Psoas muscle (tissue), 8 donors: ENCODE data around the gene MCM5. TPM values are rescaled to one million over a fixed set of nuclear protein-coding genes. Genes with fewer than 3 reads are reported as not detected.

Experiments
- ATAC-seq, 4 donors: fragments of 200-7000 bp; cut with Tn5 transposase; one replicate each; pipeline ENCODE4 v1.9.1; 2020; ENCODE audit warnings: moderate library complexity in 3 of 4, mild to moderate bottlenecking in 2 of 4
- DNase-seq, 2 donors: peaks; one replicate each; pipeline ENCODE4 v3.0.0-alpha.2; 2020
- H3K27ac ChIP-seq: fragments of 200-600 bp; one replicate; pipeline ENCODE4 v1.8.0; 2022
- H3K27me3 ChIP-seq, 3 donors: fragments of 200-600 bp in 1 of 3; one replicate each; pipeline versions ENCODE4 v1.6.1 to v1.8.0; 2013 to 2022; ENCODE audit warnings: low read length in 2 of 3, mild to moderate bottlenecking in 2 of 3, moderate library complexity in 1 of 3; ENCODE audit not compliant: insufficient read depth in 3 of 3
- H3K36me3 ChIP-seq, 2 donors: fragments of 200-600 bp in 1 of 2; one replicate each; pipeline versions ENCODE4 v1.6.1 to v1.8.0; 2013 to 2022; ENCODE audit warnings: low read depth in 1 of 2, mild to moderate bottlenecking in 1 of 2, moderate library complexity in 1 of 2; ENCODE audit not compliant: insufficient read depth in 1 of 2
- H3K4me1 ChIP-seq: fragments of 200-600 bp; one replicate; pipeline ENCODE4 v1.8.0; 2022
- H3K4me3 ChIP-seq: fragments of 200-600 bp; one replicate; pipeline ENCODE4 v1.8.0; 2022; ENCODE audit warnings: mild to moderate bottlenecking
- H3K9me3 ChIP-seq: fragments of 200-600 bp; one replicate; pipeline ENCODE4 v1.8.0; 2022
- WGBS, 3 donors: extraction: QIAGEN DNeasy Blood & Tissue Kit; methylation state at CpG; one replicate each; pipeline versions ENCODE4 v1.1.6 to v1.1.7; 2013; 5-methylcytosine and 5-hydroxymethylcytosine counted together
- intact Hi-C, 2 donors: fragments of 100-400 bp; cut with DNase I; formaldehyde crosslinking; loops; one replicate each; pipeline versions ENCODE4 v1.11.0 to v1.14.2; 2022
- polyA plus RNA-seq, 3 donors: library from polyadenylated mRNA; stranded (reverse); fragments of 200-250 nt; gene quantifications; one replicate each; pipeline ENCODE4 v1.2.3, GENCODE V29; 2013
- total RNA-seq, 4 donors: library from RNA; stranded (reverse); fragmentation: NEBNext Ultra II Directional in 2 of 4; extraction: Animal tissue kit (Norgen Biotek cat#: 25700) in 2 of 4; gene quantifications; one replicate each; pipeline versions ENCODE4 v1.2.1 to v1.2.4, GENCODE V29; 2021 to 2023
- TF ChIP-seq, protein P1 (sequence below): fragments of 200-600 bp; IDR thresholded peaks from one replicate; pipeline ENCODE4 v1.8.0; 2022; ENCODE audit warnings: antibody characterized with exemption
- donor health status: healthy with polysubstance abuse.
- donor health status: DM: no; HTN: no; CAD: no; lungs with moderate emphysema.
- donor health status: Bipolar disorder and iron deficiency.
- donor health status: healthy.
- donor health status: DM: yes; HTN: yes; CAD: no.
- donor health status: DM: no; HTN: no; CAD: no.
- donor health status: DM: no; HTN: no; CAD: no.
- donor health status: DM: yes; HTN: yes; CAD: no.

The MCM5 gene
- total and polyA plus RNA-seq, 7 donors, result 6.4 to 13.6 (median 9.1) TPM

DNA sequence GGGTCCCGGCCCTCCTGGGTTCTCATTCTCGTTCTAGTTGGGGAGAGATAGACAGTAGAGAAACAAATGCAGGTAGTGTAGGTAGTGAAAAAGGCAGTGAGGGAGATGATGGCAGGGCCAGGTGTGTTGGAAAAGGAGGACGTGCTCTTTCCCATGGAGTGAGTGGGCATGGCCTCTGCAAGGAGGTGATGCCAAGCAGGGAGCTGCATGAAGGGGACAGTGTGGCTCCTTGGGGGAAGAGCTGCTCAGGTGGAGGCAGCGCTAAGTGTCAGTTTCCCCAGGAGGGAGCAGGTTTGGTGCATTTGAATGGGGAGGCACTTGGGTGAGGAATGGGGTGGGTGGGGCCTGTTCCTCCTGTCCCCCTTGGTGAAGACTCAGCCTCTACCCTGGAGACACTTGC, 22.2 kb downstream of the MCM5 start:
- intact Hi-C loops, result no loop called here

DNA sequence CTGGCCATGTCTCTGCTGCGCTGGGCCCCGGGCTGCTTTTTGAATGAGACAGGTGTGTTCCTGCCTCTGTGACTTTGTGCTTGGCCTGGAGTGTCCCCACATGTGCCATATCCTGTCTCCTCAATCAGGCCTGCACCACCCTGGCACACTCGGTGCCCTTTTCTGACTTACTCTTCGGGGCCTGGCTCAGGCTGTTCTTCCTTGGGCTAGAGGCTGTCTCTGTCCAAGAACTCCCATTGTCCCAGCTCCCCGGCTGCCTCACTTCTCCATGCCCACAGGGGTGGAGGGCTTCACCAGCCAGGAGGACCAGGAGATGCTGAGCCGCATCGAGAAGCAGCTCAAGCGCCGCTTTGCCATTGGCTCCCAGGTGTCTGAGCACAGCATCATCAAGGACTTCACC, 23.0 kb downstream of the MCM5 start:
- no peak for ATAC-seq
- Histone ChIP-seq H3K27me3 (no peaks in the 10 kb centered on the region), H3K4me3 (no peak overlapping the region), H3K9me3 (no peaks in the 10 kb centered on the region), H3K4me1 (peaks cover 16% of the 10 kb centered on the region), H3K27ac (no peak overlapping the region), H3K36me3 (peaks cover 2 to 65% of the 10 kb centered on the region in 2 donors)
- TF ChIP-seq, protein P1, sequence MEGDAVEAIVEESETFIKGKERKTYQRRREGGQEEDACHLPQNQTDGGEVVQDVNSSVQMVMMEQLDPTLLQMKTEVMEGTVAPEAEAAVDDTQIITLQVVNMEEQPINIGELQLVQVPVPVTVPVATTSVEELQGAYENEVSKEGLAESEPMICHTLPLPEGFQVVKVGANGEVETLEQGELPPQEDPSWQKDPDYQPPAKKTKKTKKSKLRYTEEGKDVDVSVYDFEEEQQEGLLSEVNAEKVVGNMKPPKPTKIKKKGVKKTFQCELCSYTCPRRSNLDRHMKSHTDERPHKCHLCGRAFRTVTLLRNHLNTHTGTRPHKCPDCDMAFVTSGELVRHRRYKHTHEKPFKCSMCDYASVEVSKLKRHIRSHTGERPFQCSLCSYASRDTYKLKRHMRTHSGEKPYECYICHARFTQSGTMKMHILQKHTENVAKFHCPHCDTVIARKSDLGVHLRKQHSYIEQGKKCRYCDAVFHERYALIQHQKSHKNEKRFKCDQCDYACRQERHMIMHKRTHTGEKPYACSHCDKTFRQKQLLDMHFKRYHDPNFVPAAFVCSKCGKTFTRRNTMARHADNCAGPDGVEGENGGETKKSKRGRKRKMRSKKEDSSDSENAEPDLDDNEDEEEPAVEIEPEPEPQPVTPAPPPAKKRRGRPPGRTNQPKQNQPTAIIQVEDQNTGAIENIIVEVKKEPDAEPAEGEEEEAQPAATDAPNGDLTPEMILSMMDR, result no peak
- intact Hi-C loops, result no loop called here
- DNase-seq, result no peak
- 94 to 95% (median 95%) methylated on average over 9 of the region's 9 CpGs for WGBS, 3 donors

More for the DNA sequence above, 22.2 kb downstream of the MCM5 start:
- no peak overlapping the region for H3K4me3 ChIP-seq
- H3K27me3 ChIP-seq, result no peaks in the 10 kb centered on the region
- 93 to 95% (median 94%) methylated on average over 4 of the region's 4 CpGs for WGBS, 3 donors
- H3K4me1 ChIP-seq, result peaks cover 13% of the 10 kb centered on the region
- no peak for DNase-seq
- peaks cover 2 to 73% of the 10 kb centered on the region in 2 donors for H3K36me3 ChIP-seq
- no peak overlapping the region for H3K27ac ChIP-seq
- TF ChIP-seq, protein P1, result no peak
- H3K9me3 ChIP-seq, result no peaks in the 10 kb centered on the region
- no peak for ATAC-seq

DNA sequence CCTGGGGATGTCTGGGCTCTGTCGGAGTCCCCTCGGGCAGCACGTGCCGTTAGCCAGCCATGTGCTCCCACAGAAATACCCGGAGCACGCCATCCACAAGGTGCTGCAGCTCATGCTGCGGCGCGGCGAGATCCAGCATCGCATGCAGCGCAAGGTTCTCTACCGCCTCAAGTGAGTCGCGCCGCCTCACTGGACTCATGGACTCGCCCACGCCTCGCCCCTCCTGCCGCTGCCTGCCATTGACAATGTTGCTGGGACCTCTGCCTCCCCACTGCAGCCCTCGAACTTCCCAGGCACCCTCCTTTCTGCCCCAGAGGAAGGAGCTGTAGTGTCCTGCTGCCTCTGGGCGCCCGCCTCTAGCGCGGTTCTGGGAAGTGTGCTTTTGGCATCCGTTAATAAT, 24.1 kb downstream of the MCM5 start:
- Histone ChIP-seq H3K27me3 (no peaks in the 10 kb centered on the region), H3K36me3 (peaks cover 2 to 54% of the 10 kb centered on the region in 2 donors), H3K4me1 (peaks cover 16% of the 10 kb centered on the region), H3K9me3 (no peaks in the 10 kb centered on the region), H3K27ac (no peak overlapping the region), H3K4me3 (no peak overlapping the region)
- DNase-seq (no peak), ATAC-seq (no peak)
- 94 to 95% (median 95%) methylated on average over 24 to 26 of the region's 26 CpGs for WGBS, 3 donors
- TF ChIP-seq, protein P1, result no peak
- intact Hi-C loops, result no loop called here

DNA sequence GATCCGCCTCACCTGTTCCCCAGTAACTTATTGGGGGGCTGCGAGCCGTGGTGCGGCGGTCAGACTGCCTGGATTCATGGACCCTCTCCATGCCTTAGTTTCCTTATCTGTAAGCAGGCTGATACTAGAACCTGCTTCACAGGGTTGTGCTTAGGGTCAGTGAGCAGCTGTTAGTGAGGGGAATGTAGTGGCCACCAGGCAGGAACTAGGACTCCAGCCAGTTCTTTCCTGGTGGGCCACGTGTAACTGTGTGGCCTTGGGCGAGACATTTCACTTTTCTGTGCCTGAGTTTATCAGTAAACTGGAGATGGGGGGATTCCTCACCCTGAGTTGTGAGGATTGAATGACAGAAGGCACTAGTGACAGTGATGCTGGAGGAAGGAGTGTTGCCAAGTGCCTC, 24.8 kb downstream of the MCM5 start:
- H3K36me3 ChIP-seq, result peaks cover 2 to 47% of the 10 kb centered on the region in 2 donors
- intact Hi-C loops, result no loop called here
- TF ChIP-seq, protein P1, result no peak
- H3K27me3 ChIP-seq, result no peaks in the 10 kb centered on the region
- H3K27ac ChIP-seq, result no peak overlapping the region
- H3K4me1 ChIP-seq, result peaks cover 16% of the 10 kb centered on the region
- no peaks in the 10 kb centered on the region for H3K9me3 ChIP-seq
- no peak for DNase-seq
- ATAC-seq, result no peak
- H3K4me3 ChIP-seq, result no peak overlapping the region
- WGBS, 3 donors, result 84 to 86% (median 84%) methylated on average over 7 of the region's 7 CpGs

DNA sequence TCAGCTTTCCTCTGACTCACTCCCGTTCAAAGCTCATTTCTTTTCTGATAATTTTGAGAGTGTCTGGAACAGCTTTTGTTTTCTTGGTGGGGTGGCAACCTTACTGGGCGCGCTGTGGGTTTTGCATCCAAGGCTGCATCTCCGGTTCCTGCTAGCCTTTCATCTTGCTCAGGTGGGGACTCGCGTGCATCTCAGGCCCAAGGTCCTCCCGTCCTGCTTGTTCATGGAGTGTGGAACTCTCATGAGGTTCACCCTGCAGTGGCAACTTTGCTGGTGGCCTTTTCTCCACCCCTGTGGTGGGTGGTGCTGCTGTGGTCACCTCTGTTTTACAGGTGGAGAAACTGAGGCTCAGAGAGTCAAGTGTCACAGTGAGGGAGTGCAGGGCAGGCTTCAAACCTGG, 25.6 kb downstream of the MCM5 start:
- H3K27ac ChIP-seq, result no peak overlapping the region
- H3K9me3 ChIP-seq, result no peaks in the 10 kb centered on the region
- H3K4me1 ChIP-seq, result peaks cover 16% of the 10 kb centered on the region
- DNase-seq (no peak), ATAC-seq (no peak)
- intact Hi-C loops, result no loop called here
- no peak overlapping the region for H3K4me3 ChIP-seq
- WGBS, 3 donors, result 92 to 94% (median 92%) methylated on average over 7 of the region's 7 CpGs
- peaks cover 2 to 39% of the 10 kb centered on the region in 2 donors for H3K36me3 ChIP-seq
- TF ChIP-seq, protein P1, result no peak
- H3K27me3 ChIP-seq, result no peaks in the 10 kb centered on the region
